Hepatocyte (in vitro differentiated cells): ENCODE results near the gene BBS9.

Experiments
- EZH2 ChIP-seq: fragments of 200-600 bp; sonication (generic); IDR thresholded peaks from 2 replicates; pipeline ENCODE4 v1.6.1; 2016; ENCODE audit warnings: antibody characterized with exemption, mild to moderate bottlenecking, borderline replicate concordance
- TF ChIP-seq, protein P1 (sequence below): fragments of 200-600 bp; sonication (generic); IDR thresholded peaks from 2 replicates; pipeline ENCODE4 v1.5.1; 2016; ENCODE audit warnings: antibody characterized with exemption, mild to moderate bottlenecking; ENCODE audit not compliant: poor library complexity

DNA sequence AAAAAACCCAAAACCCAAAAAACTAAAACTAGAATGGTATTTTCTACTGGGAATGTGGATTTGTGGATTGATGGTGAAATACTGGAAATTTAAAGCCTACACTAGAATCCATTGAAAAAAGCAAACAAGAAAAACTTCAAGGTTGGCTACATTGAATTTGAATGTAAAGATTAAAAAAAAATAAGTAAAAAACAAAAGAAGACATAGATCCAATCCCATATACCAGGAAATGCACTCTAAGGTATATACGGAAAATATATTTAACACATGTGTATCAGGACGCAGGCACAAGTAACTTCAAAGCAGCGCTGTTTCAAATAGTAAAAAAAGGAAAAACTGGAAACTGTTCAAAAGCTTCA, 754 bp upstream of the BBS9 start:
- TF ChIP-seq, protein P1, sequence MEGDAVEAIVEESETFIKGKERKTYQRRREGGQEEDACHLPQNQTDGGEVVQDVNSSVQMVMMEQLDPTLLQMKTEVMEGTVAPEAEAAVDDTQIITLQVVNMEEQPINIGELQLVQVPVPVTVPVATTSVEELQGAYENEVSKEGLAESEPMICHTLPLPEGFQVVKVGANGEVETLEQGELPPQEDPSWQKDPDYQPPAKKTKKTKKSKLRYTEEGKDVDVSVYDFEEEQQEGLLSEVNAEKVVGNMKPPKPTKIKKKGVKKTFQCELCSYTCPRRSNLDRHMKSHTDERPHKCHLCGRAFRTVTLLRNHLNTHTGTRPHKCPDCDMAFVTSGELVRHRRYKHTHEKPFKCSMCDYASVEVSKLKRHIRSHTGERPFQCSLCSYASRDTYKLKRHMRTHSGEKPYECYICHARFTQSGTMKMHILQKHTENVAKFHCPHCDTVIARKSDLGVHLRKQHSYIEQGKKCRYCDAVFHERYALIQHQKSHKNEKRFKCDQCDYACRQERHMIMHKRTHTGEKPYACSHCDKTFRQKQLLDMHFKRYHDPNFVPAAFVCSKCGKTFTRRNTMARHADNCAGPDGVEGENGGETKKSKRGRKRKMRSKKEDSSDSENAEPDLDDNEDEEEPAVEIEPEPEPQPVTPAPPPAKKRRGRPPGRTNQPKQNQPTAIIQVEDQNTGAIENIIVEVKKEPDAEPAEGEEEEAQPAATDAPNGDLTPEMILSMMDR: no peak
- no peak for TF ChIP-seq EZH2
